SKM-1 (cell line): Measurements from ENCODE around the gene FASTK.
A peak's percentile ranks its signal among the peaks of the same experiment; 100 is the strongest.

Experiments
- DNase-seq: peaks from one replicate; lab custom pipeline; 2025; ENCODE audit not compliant: unreplicated experiment; lab: John Stamatoyannopoulos, UW

FASTK gene

DNA sequence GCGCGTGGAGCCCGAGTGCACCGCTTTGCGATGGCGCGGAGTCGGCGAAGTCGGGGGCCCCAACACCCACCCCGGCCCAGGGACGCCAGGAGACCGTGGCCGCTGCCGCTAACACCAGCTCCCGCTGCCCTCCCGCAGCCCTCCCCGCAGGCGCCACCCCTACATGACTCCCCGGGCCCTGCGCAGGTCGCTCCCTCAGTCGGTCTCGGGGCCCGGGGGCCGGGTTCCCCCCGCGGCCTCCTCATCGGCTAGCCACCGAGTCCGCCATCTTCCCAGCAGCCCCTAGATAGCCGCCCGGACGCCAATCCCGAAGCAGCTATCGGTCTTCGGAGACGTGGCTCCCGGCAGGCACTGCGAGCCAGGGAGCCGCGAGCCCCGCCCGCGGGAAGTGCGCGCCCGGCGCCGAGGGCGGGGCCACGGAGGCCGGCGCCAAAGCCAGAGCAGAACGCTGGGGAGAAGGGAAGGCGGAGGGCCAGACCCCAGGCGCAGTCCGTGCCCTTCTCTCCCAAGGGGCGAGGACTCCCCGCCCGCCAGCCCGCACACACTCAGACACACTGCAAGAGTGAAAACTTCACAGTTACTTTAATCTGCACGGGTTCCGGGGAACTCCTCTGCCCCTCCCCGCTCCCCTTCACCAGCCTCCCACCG, at the start of gene FASTK:
TSS of gene FASTK (minus strand) at position 288 of the 648 bp plus-strand sequence. CDS start at position 245, 43 bp downstream.
- DNase-seq = peak; percentile 35

- no peak for DNase-seq
Observed at GRCh38 chr7:151129960-151130591, 49.5 kb upstream of the FASTK start.

GRCh38 chr7:151129117-151129959, 48.7 kb upstream of the FASTK start:
- no peak for DNase-seq

DNA sequence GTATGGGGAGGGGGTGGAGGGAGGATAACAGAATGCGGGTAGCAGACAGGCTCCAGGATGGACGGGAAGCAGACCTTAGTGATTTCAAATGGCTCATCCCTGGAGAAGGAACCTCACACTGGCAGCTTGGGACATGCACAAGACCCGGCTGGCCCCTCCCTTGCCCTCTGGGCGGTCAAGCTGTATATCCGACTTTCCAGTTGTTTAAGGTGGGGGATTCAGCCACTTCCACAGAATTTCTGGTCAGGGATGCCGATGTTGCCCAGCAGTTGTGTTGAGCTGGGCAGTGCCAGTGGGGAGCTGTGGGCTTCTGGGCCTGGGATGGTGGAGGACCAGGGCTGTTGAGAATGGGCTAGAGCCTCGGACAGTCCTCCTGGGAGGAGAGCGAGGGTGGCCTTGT, 48.1 kb upstream of the FASTK start:
- no peak for DNase-seq

- DNase-seq = no peak
Observed at GRCh38 chr7:151128144-151128543, 47.5 kb upstream of the FASTK start.

GRCh38 chr7:151126491-151127137, 46.0 kb upstream of the FASTK start:
- DNase-seq = no peak

GRCh38 chr7:151125846-151126481, 45.4 kb upstream of the FASTK start:
- no peak for DNase-seq

DNA sequence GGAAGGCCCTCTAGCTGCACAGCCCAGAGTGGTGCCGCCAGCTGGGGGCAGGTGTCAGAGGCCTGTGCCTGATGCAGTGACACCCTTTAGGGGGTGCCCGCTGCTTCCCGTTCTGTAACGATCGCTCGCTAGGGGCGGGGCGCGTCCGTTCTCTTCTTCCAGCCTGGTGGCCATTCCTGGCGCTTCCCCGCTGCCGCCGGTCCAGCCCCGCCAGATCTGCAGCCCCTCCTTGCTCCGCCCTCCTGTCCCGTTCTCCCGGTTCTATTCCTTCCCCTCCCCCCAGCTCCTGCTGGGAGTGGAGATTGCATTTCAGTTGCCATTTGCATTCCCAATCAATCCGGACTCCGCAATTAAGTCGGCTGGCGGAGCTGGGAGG, 44.8 kb upstream of the FASTK start:
- DNase-seq = no peak

- no peak for DNase-seq
Observed at GRCh38 chr7:151124899-151125399, 44.3 kb upstream of the FASTK start.

DNA sequence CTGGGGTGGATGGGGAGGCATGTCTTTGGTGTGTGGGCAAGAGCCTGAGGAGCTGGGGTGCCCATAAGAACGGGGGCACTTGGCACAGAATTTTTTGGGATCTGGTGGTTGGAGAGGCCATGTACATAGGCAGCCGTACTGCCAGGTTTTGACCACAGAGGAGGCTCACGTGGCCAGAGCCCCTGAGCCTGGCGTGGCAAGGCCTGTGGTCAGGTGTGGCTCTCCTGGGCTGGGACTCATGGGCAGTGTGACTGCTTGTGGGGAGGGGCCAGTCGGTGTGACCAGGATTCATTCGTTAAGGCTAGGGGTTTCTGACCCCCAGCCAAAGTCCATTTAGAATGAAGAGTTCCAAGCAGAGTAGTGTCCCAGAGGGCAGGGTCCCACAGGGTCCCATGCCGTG, 43.9 kb upstream of the FASTK start:
- no peak for DNase-seq

DNA sequence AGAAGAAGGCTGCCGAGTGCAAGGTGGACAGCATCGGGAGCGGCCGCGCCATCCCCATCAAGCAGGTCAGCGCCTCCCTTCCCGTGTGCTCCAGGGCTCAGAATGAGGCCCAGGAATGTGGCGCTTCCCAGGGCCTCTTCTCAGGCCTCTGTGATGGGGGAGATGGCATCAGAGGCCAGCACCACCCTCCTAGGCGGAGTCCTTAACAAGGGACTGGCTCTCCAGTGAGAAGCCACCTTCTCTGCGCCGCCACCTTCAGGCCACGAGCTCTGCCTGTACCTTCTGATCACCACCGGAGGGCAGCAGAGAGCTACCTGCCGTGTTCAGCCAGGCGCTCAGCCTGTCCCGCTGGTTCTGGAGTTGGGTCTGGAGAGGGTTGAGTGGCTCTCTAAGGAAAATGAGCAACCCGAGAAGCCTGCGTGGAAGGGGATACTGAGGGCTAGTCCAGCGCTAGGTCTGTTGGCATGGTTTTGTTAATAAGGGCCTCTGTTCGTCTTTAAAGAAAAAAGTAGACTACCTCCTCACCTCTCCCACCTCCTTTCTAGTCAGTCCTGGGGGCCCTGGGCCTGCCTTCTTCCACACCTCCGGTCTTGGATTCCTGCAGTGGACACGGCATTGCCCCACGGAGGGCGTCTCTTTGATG, 43.3 kb upstream of the FASTK start:
- DNase-seq = peak; percentile 5

GRCh38 chr7:151123158-151123821, 42.7 kb upstream of the FASTK start:
- no peak for DNase-seq

GRCh38 chr7:151122796-151123157, 42.2 kb upstream of the FASTK start:
- no peak for DNase-seq

GRCh38 chr7:151122276-151122675, 41.7 kb upstream of the FASTK start:
- DNase-seq = no peak

DNA sequence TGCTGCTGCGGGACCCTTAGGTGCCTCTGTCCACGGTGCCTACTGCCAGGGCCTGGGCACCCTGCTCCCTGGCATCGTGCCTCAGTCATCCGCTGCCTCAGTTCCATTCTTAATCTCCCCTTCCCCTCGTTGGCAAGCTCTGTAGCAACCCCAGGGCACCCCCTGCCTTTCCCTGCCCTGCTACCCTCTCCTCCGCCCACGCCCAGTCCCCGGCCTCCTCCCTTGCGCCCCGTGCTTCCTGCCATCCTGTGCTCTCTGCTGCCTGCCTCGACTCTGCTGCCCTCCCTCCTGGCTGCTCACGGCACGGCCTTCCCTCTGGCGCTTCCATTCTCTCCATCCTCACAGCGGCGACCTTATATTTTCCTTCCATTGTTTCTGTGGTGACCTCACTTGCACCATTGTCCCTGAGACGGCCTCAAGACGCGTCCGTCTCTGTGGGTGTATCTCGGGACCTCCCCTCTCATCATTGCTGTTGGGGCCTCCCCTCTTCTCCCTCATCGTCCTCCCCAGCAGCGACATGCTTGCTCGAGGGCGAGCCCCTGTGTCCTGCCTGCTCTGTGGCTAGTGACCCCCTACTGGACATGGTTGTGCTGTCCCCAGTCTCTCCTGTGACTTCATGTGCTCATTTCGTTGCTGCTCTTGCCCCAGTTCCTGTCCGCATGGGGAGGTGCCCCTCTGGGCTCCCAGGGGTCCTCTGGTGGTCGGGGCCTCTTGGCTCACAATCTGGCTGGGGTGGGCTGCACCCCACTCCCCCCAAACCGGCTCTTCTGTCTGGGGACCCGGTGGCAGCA, 41.0 kb upstream of the FASTK start:
- no peak for DNase-seq

DNA sequence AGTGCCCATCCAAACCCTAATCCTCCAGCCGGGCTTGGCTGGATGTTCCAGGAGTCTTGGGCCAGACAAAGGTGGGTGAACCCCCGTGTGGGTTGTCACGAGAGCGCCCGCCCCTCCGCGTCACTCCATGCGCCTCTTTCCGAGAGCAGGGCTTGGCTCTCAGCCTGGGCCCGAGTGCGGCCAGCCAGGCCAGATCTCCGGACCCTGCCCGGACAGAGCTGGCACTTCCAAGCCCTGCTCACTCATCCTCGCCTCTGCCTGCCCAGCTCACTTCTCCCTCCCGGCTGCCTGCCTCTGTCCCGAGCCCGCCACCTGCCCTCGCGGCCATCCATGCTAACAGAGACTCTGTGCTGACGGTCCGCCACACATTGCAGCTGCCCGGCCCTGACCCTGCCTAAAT, 40.3 kb upstream of the FASTK start:
- DNase-seq = no peak

GRCh38 chr7:151119902-151120301, 39.3 kb upstream of the FASTK start:
- DNase-seq = no peak

GRCh38 chr7:151119055-151119415, 38.4 kb upstream of the FASTK start:
- DNase-seq = no peak
